ENCODE data around the gene HSP90AA1. TPM values are rescaled to one million over a fixed set of nuclear protein-coding genes. Genes with fewer than 3 reads are reported as not detected.

The HSP90AA1 gene
- total RNA-seq, 1 experiment from 2014 or later: 1,931 TPM

GRCh38 chr14:102094101-102094500 is 7.3 kb upstream of the HSP90AA1 start:
- BruUV-seq (replicated peaks): no TSS peak
- Histone ChIP-seq H3K4me1 (replicated peaks; ENCODE audit: insufficient read depth) (peaks cover 40% of the 10 kb centered on the region), H3K4me2 (no peak overlapping the region), H3K36me3 (ENCODE audit: low read depth) (no peaks in the 10 kb centered on the region), H4K20me1 (ENCODE audit: insufficient read depth) (no peaks in the 10 kb centered on the region), H3F3A (ENCODE audit: insufficient read depth, low read depth) (peaks cover 29% of the 10 kb centered on the region), H2AFZ (no peak overlapping the region), H3K9me3 (ENCODE audit: insufficient read depth, low read depth) (no peaks in the 10 kb centered on the region), H3K27ac (no peak overlapping the region), H3K4me3 (no peak overlapping the region), H3K79me2 (ENCODE audit: low read depth) (no peaks in the 10 kb centered on the region), H3K27me3 (ENCODE audit: insufficient read depth, low read depth) (no peaks in the 10 kb centered on the region), H3K9me2 (ENCODE audit: insufficient read depth) (no peaks in the 10 kb centered on the region)
- intact Hi-C loops (cut with micrococcal nuclease; ENCODE audit: unreplicated experiment): no loop called here
- POLR2A ChIA-PET (ENCODE audit: unreplicated experiment): interaction anchor here (0.6 kb wide), 1 partner anchor 833 kb away, joined by 3 read pairs; no protein-coding TSS in a partner anchor
- TF ChIP-seq EZH2 (IDR thresholded peaks at IDR 0.05; ENCODE audit: low read depth): no peak
- no peak for TF ChIP-seq CTCF (conservative IDR thresholded peaks at IDR 0.05)
- no peak for DNase-seq
- CTCF ChIA-PET: no interaction called here

GRCh38 chr14:102092806-102093205 is 6.0 kb upstream of the HSP90AA1 start:
- Histone ChIP-seq H3F3A (ENCODE audit: insufficient read depth, low read depth) (peaks cover 16% of the 10 kb centered on the region), H3K36me3 (ENCODE audit: low read depth) (no peaks in the 10 kb centered on the region), H3K9me3 (ENCODE audit: insufficient read depth, low read depth) (no peaks in the 10 kb centered on the region), H3K4me3 (no peak overlapping the region), H3K4me2 (no peak overlapping the region), H3K27ac (no peak overlapping the region), H3K4me1 (replicated peaks; ENCODE audit: insufficient read depth) (peaks cover 36% of the 10 kb centered on the region), H3K9me2 (ENCODE audit: insufficient read depth) (no peaks in the 10 kb centered on the region), H3K79me2 (ENCODE audit: low read depth) (peaks cover 11% of the 10 kb centered on the region), H2AFZ (no peak overlapping the region), H3K27me3 (ENCODE audit: insufficient read depth, low read depth) (no peaks in the 10 kb centered on the region), H4K20me1 (ENCODE audit: insufficient read depth) (no peaks in the 10 kb centered on the region)
- DNase-seq: no peak
- TF ChIP-seq CTCF (conservative IDR thresholded peaks at IDR 0.05) (no peak), EZH2 (IDR thresholded peaks at IDR 0.05; ENCODE audit: low read depth) (no peak)
- BruUV-seq (replicated peaks): no TSS peak
- CTCF ChIA-PET: no interaction called here
- intact Hi-C loops (cut with micrococcal nuclease; ENCODE audit: unreplicated experiment): no loop called here
- POLR2A ChIA-PET (ENCODE audit: unreplicated experiment): interaction anchor here (0.6 kb wide), 4 partner anchors 73 to 843 kb away, joined by 4 to 8 read pairs (median 6); no protein-coding TSS in a partner anchor

GRCh38 chr14:102090713-102091112 is 3.9 kb upstream of the HSP90AA1 start:
- no peak for TF ChIP-seq EZH2 (IDR thresholded peaks at IDR 0.05; ENCODE audit: low read depth)
- no peak for TF ChIP-seq CTCF (conservative IDR thresholded peaks at IDR 0.05)
- Histone ChIP-seq H3K9me2 (ENCODE audit: insufficient read depth) (no peaks in the 10 kb centered on the region), H3F3A (ENCODE audit: insufficient read depth, low read depth) (peaks cover 12% of the 10 kb centered on the region), H3K4me1 (replicated peaks; ENCODE audit: insufficient read depth) (peaks cover 15% of the 10 kb centered on the region), H4K20me1 (ENCODE audit: insufficient read depth) (peaks cover 6% of the 10 kb centered on the region), H3K4me2 (no peak overlapping the region), H3K9me3 (ENCODE audit: insufficient read depth, low read depth) (no peaks in the 10 kb centered on the region), H3K36me3 (ENCODE audit: low read depth) (peaks cover 6% of the 10 kb centered on the region), H3K79me2 (ENCODE audit: low read depth) (peaks cover 21% of the 10 kb centered on the region), H3K27ac (no peak overlapping the region), H2AFZ (no peak overlapping the region), H3K4me3 (no peak overlapping the region), H3K27me3 (ENCODE audit: insufficient read depth, low read depth) (no peaks in the 10 kb centered on the region)
- ChIA-PET CTCF (interaction anchor here (0.7 kb wide), 1 partner anchor 48 kb away, joined by 4 read pairs; no protein-coding TSS in a partner anchor), POLR2A (ENCODE audit: unreplicated experiment) (interaction anchor here (1.0 kb wide), 1 partner anchor 18 kb away, joined by 5 read pairs; no protein-coding TSS in a partner anchor)
- BruUV-seq (replicated peaks): no TSS peak
- DNase-seq: no peak
- intact Hi-C loops (cut with micrococcal nuclease; ENCODE audit: unreplicated experiment): no loop called here
